ENCODE measurements around the gene DISP2.

The DISP2 gene

GRCh38 chr15:40343512-40343911, 14.5 kb upstream of the DISP2 start:
- no peak overlapping the region for H3K27ac ChIP-seq (ENCODE audit: insufficient read depth, low read depth, low read length, poor library complexity, severe bottlenecking)
- H3K27me3 ChIP-seq (ENCODE audit: control insufficient read depth, insufficient read depth, low read length, poor library complexity, severe bottlenecking), result no peaks in the 10 kb centered on the region
- H3K4me3 ChIP-seq (ENCODE audit: insufficient read depth, low read depth, low read length), result no peak overlapping the region
- no peaks in the 10 kb centered on the region for H3K9me3 ChIP-seq (ENCODE audit: control insufficient read depth, low read length)
- WGBS, 2 experiments, result 84 to 87% methylated on average over 10 of the region's 10 CpGs
- peaks cover 21% of the 10 kb centered on the region for H3K4me1 ChIP-seq (ENCODE audit: control insufficient read depth, insufficient read depth, low read length)
- no peaks in the 10 kb centered on the region for H3K36me3 ChIP-seq (ENCODE audit: control insufficient read depth, insufficient read depth, low read length)

GRCh38 chr15:40344217-40344616, 13.8 kb upstream of the DISP2 start:
- Histone ChIP-seq H3K4me3 (ENCODE audit: insufficient read depth, low read depth, low read length) (no peak overlapping the region), H3K27ac (ENCODE audit: insufficient read depth, low read depth, low read length, poor library complexity, severe bottlenecking) (no peak overlapping the region), H3K27me3 (ENCODE audit: control insufficient read depth, insufficient read depth, low read length, poor library complexity, severe bottlenecking) (no peaks in the 10 kb centered on the region), H3K9me3 (ENCODE audit: control insufficient read depth, low read length) (no peaks in the 10 kb centered on the region), H3K4me1 (ENCODE audit: control insufficient read depth, insufficient read depth, low read length) (peaks cover 21% of the 10 kb centered on the region), H3K36me3 (ENCODE audit: control insufficient read depth, insufficient read depth, low read length) (no peaks in the 10 kb centered on the region)
- WGBS, 2 experiments, result 57 to 66% methylated on average over 6 of the region's 6 CpGs

GRCh38 chr15:40344631-40345120, 13.3 kb upstream of the DISP2 start:
- Histone ChIP-seq H3K4me1 (ENCODE audit: control insufficient read depth, insufficient read depth, low read length) (peaks cover 20% of the 10 kb centered on the region), H3K27ac (ENCODE audit: insufficient read depth, low read depth, low read length, poor library complexity, severe bottlenecking) (no peak overlapping the region), H3K9me3 (ENCODE audit: control insufficient read depth, low read length) (no peaks in the 10 kb centered on the region), H3K4me3 (ENCODE audit: insufficient read depth, low read depth, low read length) (no peak overlapping the region), H3K36me3 (ENCODE audit: control insufficient read depth, insufficient read depth, low read length) (no peaks in the 10 kb centered on the region), H3K27me3 (ENCODE audit: control insufficient read depth, insufficient read depth, low read length, poor library complexity, severe bottlenecking) (no peaks in the 10 kb centered on the region)
- WGBS, 2 experiments, result 64% methylated on average over 15 of the region's 15 CpGs

GRCh38 chr15:40345225-40345866, 12.7 kb upstream of the DISP2 start:
- Histone ChIP-seq H3K4me3 (ENCODE audit: insufficient read depth, low read depth, low read length) (no peak overlapping the region), H3K27ac (ENCODE audit: insufficient read depth, low read depth, low read length, poor library complexity, severe bottlenecking) (no peak overlapping the region), H3K36me3 (ENCODE audit: control insufficient read depth, insufficient read depth, low read length) (no peaks in the 10 kb centered on the region), H3K4me1 (ENCODE audit: control insufficient read depth, insufficient read depth, low read length) (peaks cover 13% of the 10 kb centered on the region), H3K9me3 (ENCODE audit: control insufficient read depth, low read length) (no peaks in the 10 kb centered on the region), H3K27me3 (ENCODE audit: control insufficient read depth, insufficient read depth, low read length, poor library complexity, severe bottlenecking) (no peaks in the 10 kb centered on the region)
- WGBS, 2 experiments, result 86 to 87% methylated on average over 10 of the region's 10 CpGs

- Histone ChIP-seq H3K4me1 (ENCODE audit: control insufficient read depth, insufficient read depth, low read length) (peaks cover 6% of the 10 kb centered on the region), H3K36me3 (ENCODE audit: control insufficient read depth, insufficient read depth, low read length) (no peaks in the 10 kb centered on the region), H3K27ac (ENCODE audit: insufficient read depth, low read depth, low read length, poor library complexity, severe bottlenecking) (no peak overlapping the region), H3K4me3 (ENCODE audit: insufficient read depth, low read depth, low read length) (no peak overlapping the region), H3K9me3 (ENCODE audit: control insufficient read depth, low read length) (no peaks in the 10 kb centered on the region), H3K27me3 (ENCODE audit: control insufficient read depth, insufficient read depth, low read length, poor library complexity, severe bottlenecking) (no peaks in the 10 kb centered on the region)
- 92 to 93% methylated on average over 6 of the region's 6 CpGs for WGBS, 2 experiments
These were observed 12.0 kb upstream of the DISP2 start for GRCh38 chr15:40345867-40346578.

GRCh38 chr15:40346579-40347558, 11.2 kb upstream of the DISP2 start:
- no peak overlapping the region for H3K4me3 ChIP-seq (ENCODE audit: insufficient read depth, low read depth, low read length)
- no peak overlapping the region for H3K27ac ChIP-seq (ENCODE audit: insufficient read depth, low read depth, low read length, poor library complexity, severe bottlenecking)
- no peaks in the 10 kb centered on the region for H3K36me3 ChIP-seq (ENCODE audit: control insufficient read depth, insufficient read depth, low read length)
- peaks cover 2% of the 10 kb centered on the region for H3K4me1 ChIP-seq (ENCODE audit: control insufficient read depth, insufficient read depth, low read length)
- H3K9me3 ChIP-seq (ENCODE audit: control insufficient read depth, low read length), result no peaks in the 10 kb centered on the region
- WGBS, 2 experiments, result 90% methylated on average over 15 of the region's 15 CpGs
- no peaks in the 10 kb centered on the region for H3K27me3 ChIP-seq (ENCODE audit: control insufficient read depth, insufficient read depth, low read length, poor library complexity, severe bottlenecking)

- 94 to 95% methylated on average over 11 of the region's 11 CpGs for WGBS, 2 experiments
- peaks cover 2% of the 10 kb centered on the region for H3K4me1 ChIP-seq (ENCODE audit: control insufficient read depth, insufficient read depth, low read length)
- H3K36me3 ChIP-seq (ENCODE audit: control insufficient read depth, insufficient read depth, low read length), result no peaks in the 10 kb centered on the region
- no peaks in the 10 kb centered on the region for H3K9me3 ChIP-seq (ENCODE audit: control insufficient read depth, low read length)
- no peak overlapping the region for H3K4me3 ChIP-seq (ENCODE audit: insufficient read depth, low read depth, low read length)
- H3K27ac ChIP-seq (ENCODE audit: insufficient read depth, low read depth, low read length, poor library complexity, severe bottlenecking), result no peak overlapping the region
- no peaks in the 10 kb centered on the region for H3K27me3 ChIP-seq (ENCODE audit: control insufficient read depth, insufficient read depth, low read length, poor library complexity, severe bottlenecking)
These were observed 10.2 kb upstream of the DISP2 start for GRCh38 chr15:40347559-40348473.

- H3K27me3 ChIP-seq (ENCODE audit: control insufficient read depth, insufficient read depth, low read length, poor library complexity, severe bottlenecking), result no peaks in the 10 kb centered on the region
- no peaks in the 10 kb centered on the region for H3K9me3 ChIP-seq (ENCODE audit: control insufficient read depth, low read length)
- peaks cover 2% of the 10 kb centered on the region for H3K4me1 ChIP-seq (ENCODE audit: control insufficient read depth, insufficient read depth, low read length)
- no peak overlapping the region for H3K4me3 ChIP-seq (ENCODE audit: insufficient read depth, low read depth, low read length)
- H3K36me3 ChIP-seq (ENCODE audit: control insufficient read depth, insufficient read depth, low read length), result no peaks in the 10 kb centered on the region
- H3K27ac ChIP-seq (ENCODE audit: insufficient read depth, low read depth, low read length, poor library complexity, severe bottlenecking), result no peak overlapping the region
- 93% methylated on average over 5 of the region's 5 CpGs for WGBS, 2 experiments
These were observed 9.5 kb upstream of the DISP2 start for GRCh38 chr15:40348474-40348870.

GRCh38 chr15:40349163-40349562, 8.9 kb upstream of the DISP2 start:
- no peaks in the 10 kb centered on the region for H3K36me3 ChIP-seq (ENCODE audit: control insufficient read depth, insufficient read depth, low read length)
- WGBS, 2 experiments, result 91 to 93% methylated on average over 5 of the region's 5 CpGs
- no peaks in the 10 kb centered on the region for H3K27me3 ChIP-seq (ENCODE audit: control insufficient read depth, insufficient read depth, low read length, poor library complexity, severe bottlenecking)

More at GRCh38 chr15:40349163-40349562, 8.9 kb upstream of the DISP2 start:
- Histone ChIP-seq H3K4me3 (ENCODE audit: insufficient read depth, low read depth, low read length) (no peak overlapping the region), H3K4me1 (ENCODE audit: control insufficient read depth, insufficient read depth, low read length) (peaks cover 6% of the 10 kb centered on the region), H3K27ac (ENCODE audit: insufficient read depth, low read depth, low read length, poor library complexity, severe bottlenecking) (no peak overlapping the region), H3K9me3 (ENCODE audit: control insufficient read depth, low read length) (no peaks in the 10 kb centered on the region)

All from ectodermal cell (in vitro differentiated cells).